IPS-18a (cell line): ENCODE measurements around the gene CHD6.

Experiments
- H3K27ac ChIP-seq: one replicate; pipeline ENCODE4 v1.5.1; 2013; ENCODE audit warnings: low read length
- H3K27me3 ChIP-seq: one replicate; pipeline ENCODE4 v1.6.1; 2013; ENCODE audit warnings: mild to moderate bottlenecking, low read length; ENCODE audit not compliant: control insufficient read depth, insufficient read depth
- H3K36me3 ChIP-seq: one replicate; pipeline ENCODE4 v1.6.1; 2013; ENCODE audit warnings: low read depth, low read length; ENCODE audit not compliant: control insufficient read depth
- H3K4me1 ChIP-seq: one replicate; pipeline ENCODE4 v1.6.1; 2013; ENCODE audit warnings: low read depth, low read length; ENCODE audit not compliant: control insufficient read depth
- H3K4me3 ChIP-seq: one replicate; pipeline ENCODE4 v1.5.1; 2013; ENCODE audit warnings: low read length
- H3K9ac ChIP-seq: one replicate; pipeline ENCODE4 v1.6.1; 2013; ENCODE audit warnings: mild to moderate bottlenecking, low read length, moderate library complexity
- H3K9me3 ChIP-seq: one replicate; pipeline ENCODE4 v1.6.1; 2013; ENCODE audit warnings: low read depth, low read length; ENCODE audit not compliant: control insufficient read depth

The CHD6 gene

DNA sequence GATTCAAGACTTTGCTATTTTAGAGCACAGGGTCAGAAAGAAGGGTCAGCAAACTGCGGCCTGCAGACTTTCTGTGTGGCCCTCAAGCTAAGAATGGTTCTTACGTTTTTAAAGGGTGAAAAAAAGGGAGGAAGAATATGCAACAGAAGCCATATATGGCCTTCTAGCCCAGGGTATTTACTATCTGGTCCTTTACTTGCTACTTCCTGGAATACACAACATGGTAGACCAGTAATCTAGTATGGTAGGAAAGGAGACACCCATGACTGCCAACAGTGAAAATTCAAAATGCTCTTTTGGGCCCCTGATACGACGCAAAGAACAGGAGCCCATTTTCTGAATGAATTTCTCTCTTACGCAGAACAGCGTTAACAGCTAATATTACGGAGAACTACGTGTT, 191.2 kb downstream of the CHD6 start:
- peaks cover 54% of the 10 kb centered on the region for H3K36me3 ChIP-seq
- H3K4me1 ChIP-seq = no peaks in the 10 kb centered on the region
- no peak overlapping the region for H3K9ac ChIP-seq
- H3K27ac ChIP-seq = no peak overlapping the region
- H3K4me3 ChIP-seq = no peak overlapping the region
- no peaks in the 10 kb centered on the region for H3K9me3 ChIP-seq
- no peaks in the 10 kb centered on the region for H3K27me3 ChIP-seq

DNA sequence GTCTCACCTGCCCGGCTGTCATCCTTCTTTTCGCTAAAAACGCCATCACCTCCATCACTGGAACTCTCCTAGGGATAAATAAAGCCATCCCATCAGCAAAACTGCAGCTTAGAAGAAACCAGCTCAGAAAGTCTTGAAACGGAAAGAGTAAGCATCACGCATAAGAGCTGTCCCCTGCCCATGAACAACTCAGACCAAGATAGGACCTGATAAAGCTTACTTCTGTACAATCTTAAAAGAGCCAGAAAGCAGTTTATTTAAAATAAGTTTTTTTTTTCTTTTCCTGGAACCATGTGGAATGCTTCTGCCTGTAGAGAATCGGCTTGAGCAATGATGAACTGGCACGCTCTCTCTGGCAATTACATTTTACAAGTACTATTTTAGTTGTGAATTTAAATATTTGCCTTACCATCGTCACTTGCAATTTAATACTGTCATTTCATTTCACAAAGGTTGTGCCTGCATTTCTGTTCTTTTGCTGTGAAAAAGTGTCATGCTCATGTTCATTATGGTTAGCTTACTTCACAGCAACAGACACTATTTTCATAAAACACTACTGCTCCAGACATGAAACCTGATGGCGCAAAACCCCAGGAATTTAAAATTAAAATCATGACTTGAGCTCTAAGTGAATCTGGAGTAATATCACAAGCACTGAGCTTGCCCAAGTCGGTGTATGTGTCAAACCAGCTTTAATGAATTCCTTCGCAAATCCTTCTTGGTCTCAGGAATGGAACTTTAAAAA, 191.9 kb downstream of the CHD6 start:
- H3K4me3 ChIP-seq = no peak overlapping the region
- H3K36me3 ChIP-seq = peaks cover 61% of the 10 kb centered on the region
- H3K27ac ChIP-seq = no peak overlapping the region
- no peaks in the 10 kb centered on the region for H3K9me3 ChIP-seq
- H3K4me1 ChIP-seq = no peaks in the 10 kb centered on the region
- H3K9ac ChIP-seq = no peak overlapping the region
- no peaks in the 10 kb centered on the region for H3K27me3 ChIP-seq

DNA sequence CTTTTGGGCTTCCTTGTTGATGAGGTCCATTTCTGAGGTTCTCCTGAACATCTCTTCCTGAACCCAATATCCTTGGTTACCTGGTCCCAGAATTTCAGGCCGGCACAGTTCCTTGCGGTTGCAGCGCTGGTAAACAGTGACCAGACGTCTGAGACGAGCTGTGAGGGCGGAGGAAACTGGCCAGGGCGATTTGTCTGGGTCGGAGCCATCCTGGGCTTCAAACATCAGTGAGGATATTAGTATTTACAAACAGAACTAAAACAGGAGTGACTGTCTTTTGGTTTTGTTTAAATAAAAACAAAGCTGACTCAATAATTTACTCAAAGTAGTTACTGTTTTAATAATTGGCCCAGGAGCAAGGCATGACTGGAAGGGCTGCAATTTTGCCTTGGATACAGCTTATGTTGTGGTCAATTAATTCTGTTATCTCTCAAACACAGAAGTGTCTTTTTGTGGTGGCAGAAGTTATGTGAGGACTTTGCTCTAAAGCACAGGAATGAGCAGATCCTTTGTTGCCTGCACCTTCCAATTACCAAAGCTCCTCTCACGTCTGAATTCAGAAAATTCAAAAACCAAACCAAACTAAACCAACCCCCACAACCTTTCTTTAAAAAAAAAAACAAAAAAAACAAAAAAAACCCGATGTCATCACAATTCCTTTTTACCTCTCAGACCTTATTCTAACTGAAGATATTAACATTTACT, 192.8 kb downstream of the CHD6 start:
- H3K27ac ChIP-seq = no peak overlapping the region
- peaks cover 70% of the 10 kb centered on the region for H3K36me3 ChIP-seq
- no peak overlapping the region for H3K9ac ChIP-seq
- no peaks in the 10 kb centered on the region for H3K9me3 ChIP-seq
- H3K4me1 ChIP-seq = no peaks in the 10 kb centered on the region
- no peaks in the 10 kb centered on the region for H3K27me3 ChIP-seq
- H3K4me3 ChIP-seq = no peak overlapping the region

- Histone ChIP-seq H3K27ac (no peak overlapping the region), H3K36me3 (peaks cover 78% of the 10 kb centered on the region), H3K9ac (no peak overlapping the region), H3K4me1 (no peaks in the 10 kb centered on the region), H3K4me3 (no peak overlapping the region), H3K9me3 (no peaks in the 10 kb centered on the region), H3K27me3 (no peaks in the 10 kb centered on the region)
Measured at GRCh38 chr20:41424546-41424945, 193.6 kb downstream of the CHD6 start.

DNA sequence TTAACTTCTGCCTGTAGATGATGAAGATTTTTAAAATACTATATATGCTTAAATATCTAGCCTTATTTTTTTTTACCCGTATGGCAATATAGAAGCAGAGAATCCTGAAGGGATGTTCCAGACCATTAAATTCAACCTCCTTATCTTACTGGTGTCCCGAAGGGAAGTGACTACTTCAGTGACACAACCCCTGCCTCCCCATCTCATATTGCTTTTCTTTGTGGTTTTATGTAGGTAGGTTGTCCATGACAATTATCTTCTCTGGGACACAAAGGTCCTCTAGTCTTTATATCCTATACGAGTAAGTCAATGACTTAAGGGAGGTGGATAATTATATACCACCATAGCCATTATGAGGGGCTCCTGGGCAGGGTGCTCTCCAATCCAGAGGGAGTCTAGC, 194.2 kb downstream of the CHD6 start:
- H3K27ac ChIP-seq = no peak overlapping the region
- H3K36me3 ChIP-seq = peaks cover 77% of the 10 kb centered on the region
- H3K9ac ChIP-seq = no peak overlapping the region
- H3K4me3 ChIP-seq = no peak overlapping the region
- H3K27me3 ChIP-seq = no peaks in the 10 kb centered on the region
- H3K4me1 ChIP-seq = no peaks in the 10 kb centered on the region
- H3K9me3 ChIP-seq = no peaks in the 10 kb centered on the region

DNA sequence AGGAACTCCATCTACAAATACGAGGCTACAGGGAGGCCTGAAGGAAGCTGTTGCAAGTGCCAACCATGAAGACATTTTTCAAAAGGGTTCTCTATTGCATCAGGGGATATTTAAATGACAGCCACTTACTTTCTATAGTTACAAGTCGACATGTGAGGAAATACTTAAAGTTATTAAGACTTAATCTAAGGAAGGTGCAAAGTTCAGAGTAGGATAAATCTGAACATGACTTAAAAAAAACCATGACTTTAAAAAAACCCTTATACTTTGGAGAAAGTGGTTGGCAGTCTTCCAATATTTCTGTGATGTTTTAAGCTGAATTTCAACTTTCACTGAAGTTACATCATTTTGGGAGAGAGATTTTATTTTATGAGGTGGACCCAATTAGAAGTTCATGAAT, 195.2 kb downstream of the CHD6 start:
- Histone ChIP-seq H3K27ac (no peak overlapping the region), H3K27me3 (no peaks in the 10 kb centered on the region), H3K9ac (no peak overlapping the region), H3K36me3 (peaks cover 73% of the 10 kb centered on the region), H3K4me1 (no peaks in the 10 kb centered on the region), H3K9me3 (no peaks in the 10 kb centered on the region), H3K4me3 (no peak overlapping the region)

GRCh38 chr20:41418739-41419293, 199.4 kb downstream of the CHD6 start:
- H3K27me3 ChIP-seq = no peaks in the 10 kb centered on the region
- peaks cover 87% of the 10 kb centered on the region for H3K36me3 ChIP-seq
- no peaks in the 10 kb centered on the region for H3K9me3 ChIP-seq
- no peak overlapping the region for H3K27ac ChIP-seq
- H3K4me1 ChIP-seq = no peaks in the 10 kb centered on the region
- H3K4me3 ChIP-seq = no peak overlapping the region
- no peak overlapping the region for H3K9ac ChIP-seq

DNA sequence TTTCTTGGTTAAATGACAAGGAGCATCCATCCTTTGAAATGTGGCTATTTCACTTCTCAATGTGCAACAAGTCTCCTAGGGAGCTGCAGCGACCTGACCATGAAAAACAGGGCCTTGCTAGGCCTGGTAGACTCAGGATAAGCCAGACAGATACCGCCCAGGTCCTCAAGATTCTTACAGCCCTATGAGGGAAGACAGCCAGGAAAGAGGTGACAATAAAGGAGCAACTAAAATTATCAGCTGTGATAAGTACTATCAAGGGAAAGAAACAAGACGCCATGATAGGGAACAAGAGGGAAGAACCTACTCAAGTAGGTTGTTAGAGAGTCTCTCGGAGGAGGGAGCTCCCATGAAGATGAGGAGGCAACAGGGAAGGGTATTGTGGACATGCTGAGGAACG, 200.1 kb downstream of the CHD6 start:
- H3K4me1 ChIP-seq = no peaks in the 10 kb centered on the region
- peaks cover 90% of the 10 kb centered on the region for H3K36me3 ChIP-seq
- no peak overlapping the region for H3K4me3 ChIP-seq
- no peak overlapping the region for H3K9ac ChIP-seq
- no peaks in the 10 kb centered on the region for H3K27me3 ChIP-seq
- no peak overlapping the region for H3K27ac ChIP-seq
- H3K9me3 ChIP-seq = no peaks in the 10 kb centered on the region

GRCh38 chr20:41415191-41415590, 203.0 kb downstream of the CHD6 start:
- H3K36me3 ChIP-seq = peaks cover 87% of the 10 kb centered on the region

DNA sequence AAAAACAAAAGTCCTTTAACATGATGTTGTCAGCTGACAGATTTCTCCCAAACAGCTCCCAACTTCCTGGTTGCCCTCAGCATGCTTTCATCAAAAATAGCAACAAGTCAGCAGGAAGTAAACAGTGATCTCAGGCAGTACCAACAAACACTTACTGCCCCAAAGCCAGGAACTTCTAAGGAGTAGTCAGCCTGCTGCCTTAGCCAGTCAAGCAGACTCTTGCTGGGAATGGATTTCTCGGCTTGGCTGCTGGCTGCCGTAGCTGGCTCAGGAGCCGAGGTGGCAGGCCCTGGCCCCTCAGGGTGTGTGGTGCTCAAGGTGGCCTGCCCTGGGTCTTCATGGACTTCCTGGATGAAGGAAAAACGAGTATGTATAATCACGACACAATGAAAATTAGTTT, 205.0 kb downstream of the CHD6 start:
- no peak overlapping the region for H3K4me3 ChIP-seq
- H3K27me3 ChIP-seq = no peaks in the 10 kb centered on the region
- peaks cover 91% of the 10 kb centered on the region for H3K36me3 ChIP-seq
- H3K9ac ChIP-seq = no peak overlapping the region
- no peaks in the 10 kb centered on the region for H3K9me3 ChIP-seq
- no peaks in the 10 kb centered on the region for H3K4me1 ChIP-seq
- no peak overlapping the region for H3K27ac ChIP-seq

More at GRCh38 chr20:41415191-41415590, 203.0 kb downstream of the CHD6 start:
- Histone ChIP-seq H3K4me3 (no peak overlapping the region), H3K9me3 (no peaks in the 10 kb centered on the region), H3K27me3 (no peaks in the 10 kb centered on the region), H3K9ac (no peak overlapping the region), H3K27ac (no peak overlapping the region), H3K4me1 (no peaks in the 10 kb centered on the region)

DNA sequence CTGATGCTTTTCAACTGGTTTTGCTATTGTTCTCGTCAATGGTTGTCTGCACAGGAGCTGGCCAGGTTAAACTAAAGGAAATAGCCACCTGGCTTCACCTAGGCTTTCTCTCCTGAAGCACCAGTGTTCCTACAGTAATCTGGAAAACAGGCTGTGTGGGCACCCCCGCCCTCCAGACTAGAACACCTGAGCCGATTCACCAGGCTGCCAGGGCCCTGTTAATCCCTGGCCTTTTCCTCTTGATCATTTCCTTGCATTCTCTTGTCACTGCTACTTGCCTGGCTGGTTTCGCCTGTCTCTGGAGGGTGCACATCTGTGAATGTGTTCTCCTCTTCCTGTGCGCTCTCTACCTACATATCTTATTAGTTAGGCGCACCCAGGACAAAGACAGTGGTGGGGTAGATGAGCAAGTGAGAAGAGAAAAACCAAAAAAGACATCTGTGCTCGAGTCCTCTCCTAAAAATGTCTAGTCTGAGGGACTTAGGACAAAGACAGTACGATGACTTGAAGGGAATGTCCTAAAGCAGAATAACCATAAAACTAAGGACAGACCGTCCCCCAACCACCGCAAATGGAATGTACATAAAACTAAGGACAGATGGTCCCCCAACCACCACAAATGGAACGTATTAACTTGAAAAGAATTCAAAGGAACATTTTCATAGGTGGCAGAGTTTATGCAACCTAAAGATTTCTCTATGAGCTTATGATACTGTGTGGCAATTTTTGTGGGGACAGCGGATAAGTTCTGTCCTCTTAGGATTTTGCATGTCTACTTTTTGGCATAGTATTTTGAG, 205.7 kb downstream of the CHD6 start:
- Histone ChIP-seq H3K27ac (no peak overlapping the region), H3K36me3 (peaks cover 88% of the 10 kb centered on the region), H3K27me3 (no peaks in the 10 kb centered on the region), H3K4me1 (no peaks in the 10 kb centered on the region), H3K9ac (no peak overlapping the region), H3K4me3 (no peak overlapping the region), H3K9me3 (no peaks in the 10 kb centered on the region)
